ENCODE results near the gene AAMP.

Gene AAMP

GRCh38 chr2:218269900-218270720, at the start of gene AAMP, which contains the start of gene PNKD (continued):
- TF ChIP-seq PATZ1 (tag by site-specific recombination; IDR thresholded peaks at IDR 0.05) (peak; percentile 86), PRDM6 (tag by site-specific recombination; IDR thresholded peaks at IDR 0.05) (no peak), GLIS2 (tag by site-specific recombination; IDR thresholded peaks at IDR 0.05) (no peak; the same call in 1 of the 2 replicates), KLF17 (tag by site-specific recombination; IDR thresholded peaks at IDR 0.05) (peak; percentile 8; the same call in 1 of the 2 replicates), GFI1B (tag by site-specific recombination; IDR thresholded peaks at IDR 0.05) (no peak), ZNF548 (tag by site-specific recombination; IDR thresholded peaks at IDR 0.05) (no peak), ZNF677 (tag by site-specific recombination; IDR thresholded peaks at IDR 0.05) (no peak), ZNF121 (tag by site-specific recombination; IDR thresholded peaks at IDR 0.05) (no peak), ZBTB7A (tag by site-specific recombination; IDR thresholded peaks at IDR 0.05; ENCODE audit: low read depth) (peak; percentile 28), ZNF132 (tag by site-specific recombination; IDR thresholded peaks at IDR 0.05; ENCODE audit: borderline replicate concordance) (no peak), ZNF747 (tag by site-specific recombination; IDR thresholded peaks at IDR 0.05) (no peak), ZNF664 (tag by site-specific recombination; IDR thresholded peaks at IDR 0.05) (no peak), ZNF362 (tag by site-specific recombination; IDR thresholded peaks at IDR 0.05) (no peak), ZNF175 (tag by site-specific recombination; IDR thresholded peaks at IDR 0.05) (no peak), ZNF426 (tag by site-specific recombination; IDR thresholded peaks at IDR 0.05) (no peak), ZNF558 (tag by site-specific recombination; IDR thresholded peaks at IDR 0.05) (no peak), ZXDB (tag by site-specific recombination; IDR thresholded peaks at IDR 0.05) (peak; percentile 93), KLF10 (tag by site-specific recombination; IDR thresholded peaks at IDR 0.05) (peak; percentile 84), ZNF169 (tag by site-specific recombination; IDR thresholded peaks at IDR 0.05) (no peak), ZNF18 (tag by site-specific recombination; IDR thresholded peaks at IDR 0.05) (0 out of 2 replicates have a peak, but pooled peaks have one; percentile 39), HOXD13 (CRISPR knock-in tag; IDR thresholded peaks at IDR 0.05; ENCODE audit: borderline replicate concordance) (no peak), ZNF433 (tag by site-specific recombination; IDR thresholded peaks at IDR 0.05; ENCODE audit: low read depth) (no peak), ZBTB11 (tag by site-specific recombination; conservative IDR thresholded peaks at IDR 0.05; ENCODE audit: low read depth) (peak; percentile 58), ZIC2 (tag by site-specific recombination; IDR thresholded peaks at IDR 0.05) (no peak), PRDM1 (tag by site-specific recombination; IDR thresholded peaks at IDR 0.05) (no peak), ZNF266 (tag by site-specific recombination; IDR thresholded peaks at IDR 0.05; ENCODE audit: low read depth) (no peak)

All from HEK293 (cell line).